Ovary (tissue), 9 donors: ENCODE results near the gene YKT6. TPM values are rescaled to one million over a fixed set of nuclear protein-coding genes. Genes with fewer than 3 reads are reported as not detected.

ENCODE experiments used
- DNase-seq, 5 donors: peaks; one replicate each; pipeline ENCODE4 v3.0.0-alpha.2; 2019 to 2020
- H3K27ac ChIP-seq, 2 donors: fragments of 200-600 bp; one replicate each; pipeline versions ENCODE4 v1.5.1 to v1.8.0; 2019 to 2022
- H3K27me3 ChIP-seq: fragments of 200-600 bp; one replicate; pipeline ENCODE4 v1.8.0; 2022
- H3K36me3 ChIP-seq: fragments of 200-600 bp; sonication (generic); one replicate; pipeline ENCODE4 v1.5.1; 2019
- H3K4me1 ChIP-seq: one replicate; pipeline ENCODE4 v1.8.1; 2013; ENCODE audit warnings: mild to moderate bottlenecking, moderate library complexity; ENCODE audit not compliant: insufficient read depth
- H3K4me3 ChIP-seq: fragments of 200-600 bp; sonication (generic); one replicate; pipeline ENCODE4 v1.5.1; 2017
- H3K9me3 ChIP-seq, 2 donors: fragments of 200-600 bp in 1 of 2; sonication (generic) in 1 of 2; one replicate each; pipeline versions ENCODE4 v1.5.1 to v1.8.1; 2013 to 2019; ENCODE audit warnings: mild to moderate bottlenecking in 1 of 2, moderate library complexity in 1 of 2
- EP300 ChIP-seq: sonication (generic); formaldehyde crosslinking; IDR thresholded peaks from one replicate; pipeline ENCODE4 v1.6.1; 2017; ENCODE audit warnings: antibody characterized with exemption
- POLR2A ChIP-seq: fragments of 450-650 bp; IDR thresholded peaks from one replicate; pipeline ENCODE4 v1.6.1; 2017; ENCODE audit warnings: antibody characterized with exemption, mild to moderate bottlenecking, moderate library complexity
- WGBS, 3 donors: extraction: QIAGEN DNeasy Blood & Tissue Kit in 1 of 3; methylation state at CpG; one replicate each; pipeline versions ENCODE4 v1.1.5 to v1.1.7; 2013 to 2017; 5-methylcytosine and 5-hydroxymethylcytosine counted together
- intact Hi-C, 4 donors: fragments of 100-400 bp; cut with DNase I; formaldehyde crosslinking; loops; one replicate each; pipeline versions ENCODE4 v1.11.0 to v1.15.1; 2022 to 2023
- polyA plus RNA-seq, 2 donors: library from polyadenylated mRNA; stranded (reverse); fragments of 200-250 nt in 1 of 2; fragments of 350-450 nt in 1 of 2; fragmentation: Illumina TruSeq in 1 of 2; extraction: RNeasy Lipid Tissue Mini Kit (QIAGEN cat#74804) in 1 of 2; gene quantifications; one replicate each; pipeline ENCODE4 v1.2.3, GENCODE V29; 2013 to 2014
- total RNA-seq, 7 donors: library from RNA; depleted of rRNA in 2 of 7; stranded (reverse); fragments of >200 nt in 2 of 7; fragmentation: NEBNext Ultra II Directional in 3 of 7; extraction: Animal tissue kit (Norgen Biotek cat#: 25700) in 3 of 7; gene quantifications; one replicate each; pipeline versions ENCODE4 v1.1.0 to v1.2.4, GENCODE V29; 2016 to 2023
- TF ChIP-seq, protein P1 (sequence below), 3 donors: fragments of 450-650 bp in 2 of 3; fragments of 200-600 bp in 1 of 3; IDR thresholded peaks; one replicate each; pipeline versions ENCODE4 v1.5.1 to v1.8.0; 2016 to 2022; ENCODE audit warnings: antibody characterized with exemption in 3 of 3, mild to moderate bottlenecking in 1 of 3
- donor health status: DM: no; HTN: no; CAD: no; lungs with moderate emphysema.
- donor health status: DM: no; HTN: no; CAD: no.
- donor health status: Bipolar disorder and iron deficiency.
- donor health status: DM: yes; HTN: yes; CAD: no.
- donor health status: DM: no; HTN: no; CAD: no.
- donor health status: DM: yes; HTN: yes; CAD: no.

YKT6 gene
- total and polyA plus RNA-seq, 9 donors = 22.2 to 68.0 (median 40.5) TPM

DNA sequence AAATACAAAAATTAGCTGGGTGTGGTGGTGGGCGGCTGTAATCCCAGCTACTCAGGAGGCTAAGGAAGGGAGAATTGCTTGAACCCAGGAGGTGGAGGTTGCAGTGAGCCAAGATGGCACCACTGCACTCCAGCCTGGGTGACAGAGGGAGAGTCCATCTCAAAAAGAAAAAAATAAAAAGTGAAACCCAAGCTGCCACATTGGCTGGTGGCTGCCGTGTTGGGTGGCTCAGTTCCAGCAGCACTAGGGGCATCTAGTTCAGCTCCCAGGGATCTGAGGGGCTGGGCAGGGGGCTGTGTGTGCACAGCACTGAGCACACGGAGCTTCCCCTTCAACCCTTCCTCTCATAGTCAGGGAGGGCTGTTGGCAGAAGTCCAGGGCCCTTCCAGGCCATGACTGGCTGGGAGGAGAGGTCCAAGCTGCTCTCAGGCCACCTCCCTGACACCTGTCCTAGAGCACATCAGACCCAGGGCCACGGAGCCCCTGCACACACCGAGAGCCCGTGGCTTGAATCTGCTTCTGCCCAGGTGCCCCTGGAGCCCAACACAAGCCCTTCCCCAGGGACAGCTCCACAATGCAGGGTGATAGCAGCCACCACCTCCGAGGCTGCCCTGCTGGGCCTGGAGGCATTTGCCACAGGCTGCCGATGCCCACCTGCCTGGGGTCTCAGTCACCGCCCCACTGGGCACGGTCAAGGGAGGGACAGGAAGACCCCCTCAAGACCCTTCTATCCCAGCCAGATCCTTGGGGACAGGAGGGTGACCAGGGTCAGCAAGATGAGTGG lies 47.3 kb downstream of the YKT6 start:
- DNase-seq = no peak
- intact Hi-C loops = loop anchor here in 3 of 4 donors (10.0 kb wide), 2 partner anchors 317 to 887 kb away; no protein-coding TSS in a partner anchor

DNA sequence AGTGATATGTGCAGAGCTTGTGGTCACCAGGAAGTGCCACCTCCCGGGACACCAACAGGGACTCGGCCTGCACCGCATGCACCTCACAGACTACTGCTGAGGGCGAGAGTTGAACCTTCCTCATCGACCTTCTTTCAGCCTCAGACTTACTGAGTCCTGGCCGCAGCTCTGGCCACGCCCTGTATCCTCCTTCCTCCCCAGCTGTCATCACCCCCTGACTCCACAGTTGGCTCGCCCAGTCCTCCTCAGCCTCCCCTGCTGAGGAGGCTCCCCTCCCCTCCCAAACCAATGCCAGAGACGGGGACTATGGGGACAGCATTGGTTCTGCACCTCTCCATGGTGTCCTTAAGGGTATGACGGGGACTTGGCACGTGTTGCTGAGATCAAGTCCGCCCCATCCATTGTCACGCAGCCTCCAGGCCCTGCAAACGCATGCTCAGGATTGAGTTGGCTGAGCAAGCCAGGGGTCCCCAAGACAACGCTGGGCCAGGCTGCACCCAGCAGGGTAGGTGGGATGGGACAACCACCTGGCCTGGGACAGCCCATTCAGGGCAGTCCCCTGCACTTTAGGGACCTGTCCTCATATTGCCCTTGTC lies 49.0 kb downstream of the YKT6 start:
- intact Hi-C loops = loop anchor here in 3 of 4 donors (10.0 kb wide), 2 partner anchors 315 to 885 kb away; no protein-coding TSS in a partner anchor
- H3K27me3 ChIP-seq = no peaks in the 10 kb centered on the region

More for the DNA sequence above, 47.3 kb downstream of the YKT6 start:
- no peaks in the 10 kb centered on the region for H3K27me3 ChIP-seq
- 79 to 85% (median 80%) methylated on average over 9 to 10 of the region's 10 CpGs for WGBS, 3 donors
- H3K4me3 ChIP-seq = no peak overlapping the region
- no peaks in the 10 kb centered on the region for H3K36me3 ChIP-seq
- H3K9me3 ChIP-seq = no peaks in the 10 kb centered on the region
- no peak overlapping the region for H3K27ac ChIP-seq
- TF ChIP-seq EP300 (no peak), POLR2A (no peak)
- TF ChIP-seq, protein P1, sequence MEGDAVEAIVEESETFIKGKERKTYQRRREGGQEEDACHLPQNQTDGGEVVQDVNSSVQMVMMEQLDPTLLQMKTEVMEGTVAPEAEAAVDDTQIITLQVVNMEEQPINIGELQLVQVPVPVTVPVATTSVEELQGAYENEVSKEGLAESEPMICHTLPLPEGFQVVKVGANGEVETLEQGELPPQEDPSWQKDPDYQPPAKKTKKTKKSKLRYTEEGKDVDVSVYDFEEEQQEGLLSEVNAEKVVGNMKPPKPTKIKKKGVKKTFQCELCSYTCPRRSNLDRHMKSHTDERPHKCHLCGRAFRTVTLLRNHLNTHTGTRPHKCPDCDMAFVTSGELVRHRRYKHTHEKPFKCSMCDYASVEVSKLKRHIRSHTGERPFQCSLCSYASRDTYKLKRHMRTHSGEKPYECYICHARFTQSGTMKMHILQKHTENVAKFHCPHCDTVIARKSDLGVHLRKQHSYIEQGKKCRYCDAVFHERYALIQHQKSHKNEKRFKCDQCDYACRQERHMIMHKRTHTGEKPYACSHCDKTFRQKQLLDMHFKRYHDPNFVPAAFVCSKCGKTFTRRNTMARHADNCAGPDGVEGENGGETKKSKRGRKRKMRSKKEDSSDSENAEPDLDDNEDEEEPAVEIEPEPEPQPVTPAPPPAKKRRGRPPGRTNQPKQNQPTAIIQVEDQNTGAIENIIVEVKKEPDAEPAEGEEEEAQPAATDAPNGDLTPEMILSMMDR (IDR thresholded peaks at IDR 0.05) = no peak
- H3K4me1 ChIP-seq = no peaks in the 10 kb centered on the region

DNA sequence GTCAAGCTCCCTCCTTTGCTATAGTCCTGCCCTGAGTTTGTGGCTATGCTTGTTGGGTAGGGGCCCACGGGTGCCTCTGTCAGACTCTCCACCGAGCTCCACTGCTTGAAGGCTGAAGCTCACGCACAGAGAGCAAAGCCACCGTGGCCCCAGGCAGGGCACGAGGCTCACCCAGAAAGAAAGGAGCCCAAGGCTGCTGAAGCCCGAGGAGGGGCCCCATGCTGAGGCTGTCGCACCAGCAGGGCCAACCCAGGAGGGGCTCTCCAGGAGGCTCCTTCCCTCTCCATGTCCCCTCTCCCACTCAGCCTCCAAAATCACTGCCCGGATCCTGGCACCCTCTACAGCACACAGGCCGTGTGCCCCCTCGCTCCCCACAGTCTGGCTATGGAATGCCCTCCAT lies 50.5 kb downstream of the YKT6 start:
- TF ChIP-seq POLR2A (no peak), EP300 (no peak)
- TF ChIP-seq, protein P1 (IDR thresholded peaks at IDR 0.05) = no peak
- 89 to 93% (median 93%) methylated on average over 10 of the region's 10 CpGs for WGBS, 3 donors
- no peak overlapping the region for H3K4me3 ChIP-seq
- no peaks in the 10 kb centered on the region for H3K36me3 ChIP-seq
- H3K27ac ChIP-seq = no peak overlapping the region
- H3K4me1 ChIP-seq = no peaks in the 10 kb centered on the region
- intact Hi-C loops = no loop called here
- no peaks in the 10 kb centered on the region for H3K9me3 ChIP-seq
- no peak for DNase-seq
- H3K27me3 ChIP-seq = no peaks in the 10 kb centered on the region

More for the DNA sequence above, 49.0 kb downstream of the YKT6 start:
- no peaks in the 10 kb centered on the region for H3K36me3 ChIP-seq
- H3K27ac ChIP-seq = no peak overlapping the region
- DNase-seq = no peak
- no peak for TF ChIP-seq POLR2A
- TF ChIP-seq EP300 = no peak
- TF ChIP-seq, protein P1 (IDR thresholded peaks at IDR 0.05) = no peak
- H3K4me1 ChIP-seq = no peaks in the 10 kb centered on the region
- H3K4me3 ChIP-seq = no peak overlapping the region
- no peaks in the 10 kb centered on the region for H3K9me3 ChIP-seq
- 85 to 88% (median 87%) methylated on average over 15 of the region's 15 CpGs for WGBS, 3 donors

DNA sequence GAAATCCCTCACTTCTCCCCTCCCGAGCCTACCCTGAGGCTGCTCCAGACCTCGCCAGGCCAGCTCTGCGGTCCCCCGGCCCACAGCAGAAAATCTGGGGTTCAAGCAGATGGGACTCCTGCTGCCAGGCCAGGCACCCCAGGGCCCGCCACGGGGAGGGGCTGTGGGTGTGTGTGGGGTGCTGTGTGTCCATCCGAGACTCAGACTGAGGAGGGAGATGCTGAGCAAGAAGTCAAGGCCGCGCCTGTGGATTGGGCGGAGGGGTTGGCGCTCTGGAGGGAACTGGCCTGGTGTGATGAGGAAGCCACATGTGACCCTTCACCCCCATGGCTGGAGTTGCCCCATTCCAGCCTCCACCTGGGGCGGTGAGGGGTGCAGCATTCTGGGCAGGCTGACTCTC lies 51.1 kb downstream of the YKT6 start:
- Histone ChIP-seq H3K36me3 (no peaks in the 10 kb centered on the region), H3K9me3 (no peaks in the 10 kb centered on the region), H3K27ac (no peak overlapping the region), H3K4me3 (no peak overlapping the region), H3K4me1 (no peaks in the 10 kb centered on the region), H3K27me3 (no peaks in the 10 kb centered on the region)
- TF ChIP-seq, protein P1 (IDR thresholded peaks at IDR 0.05) = no peak
- intact Hi-C loops = no loop called here
- 84 to 92% (median 85%) methylated on average over 12 of the region's 12 CpGs for WGBS, 3 donors
- DNase-seq = no peak
